GM18868 (cell line): ENCODE data around the gene MAST2.
"Not testable (repeated sequence)": the region's sequence is repeated elsewhere in the genome, so short reads cannot be mapped to it uniquely, and the experiment has no call there.

Source experiments
- ATAC-seq: cut with Tn5 transposase; IDR thresholded peaks from one replicate; pipeline ENCODE4 v1.9.1; 2021; ENCODE audit warnings: mild to moderate bottlenecking, moderate library complexity; ENCODE audit not compliant: unreplicated experiment

Gene MAST2

GRCh38 chr1:46056325-46056724 is 252.9 kb downstream of the MAST2 start:
- ATAC-seq: no peak

GRCh38 chr1:46057215-46057614 is 253.8 kb downstream of the MAST2 start:
- ATAC-seq: not testable (repeated sequence)

- no peak for ATAC-seq
These were observed 254.4 kb downstream of the MAST2 start for GRCh38 chr1:46057781-46058180.

- ATAC-seq: no peak
These were observed 255.5 kb downstream of the MAST2 start for GRCh38 chr1:46058936-46059335.

GRCh38 chr1:46061146-46061545 is 257.7 kb downstream of the MAST2 start:
- no peak for ATAC-seq

- no peak for ATAC-seq
These were observed 259.4 kb downstream of the MAST2 start for GRCh38 chr1:46062651-46063319.

GRCh38 chr1:46064708-46065107 is 261.3 kb downstream of the MAST2 start:
- no peak for ATAC-seq

- ATAC-seq: no peak
These were observed 262.0 kb downstream of the MAST2 start for GRCh38 chr1:46065405-46065804.

GRCh38 chr1:46067652-46068051 is 264.2 kb downstream of the MAST2 start:
- no peak for ATAC-seq

GRCh38 chr1:46068525-46068924 is 265.1 kb downstream of the MAST2 start:
- no peak for ATAC-seq

GRCh38 chr1:46070164-46070814 is 266.9 kb downstream of the MAST2 start:
- no peak for ATAC-seq

- no peak for ATAC-seq
These were observed 269.6 kb downstream of the MAST2 start for GRCh38 chr1:46072975-46073374.

- no peak for ATAC-seq
These were observed 272.9 kb downstream of the MAST2 start for GRCh38 chr1:46076343-46076742.

GRCh38 chr1:46077644-46078043 is 274.2 kb downstream of the MAST2 start:
- ATAC-seq: no peak

- ATAC-seq: no peak
These were observed 276.8 kb downstream of the MAST2 start for GRCh38 chr1:46080257-46080656.

GRCh38 chr1:46081206-46081605 is 277.8 kb downstream of the MAST2 start:
- ATAC-seq: no peak

GRCh38 chr1:46081619-46082018 is 278.2 kb downstream of the MAST2 start:
- ATAC-seq: no peak

- no peak for ATAC-seq
These were observed 280.2 kb downstream of the MAST2 start for GRCh38 chr1:46083579-46083978.

GRCh38 chr1:46084553-46085451 is 281.4 kb downstream of the MAST2 start:
- ATAC-seq: no peak
